ENCODE results near the gene MRPS7.

Gene MRPS7

GRCh38 chr17:75313941-75314551 lies 52.4 kb downstream of the MRPS7 start:
- DNase-seq (ENCODE audit: low spot score): no peak

DNA sequence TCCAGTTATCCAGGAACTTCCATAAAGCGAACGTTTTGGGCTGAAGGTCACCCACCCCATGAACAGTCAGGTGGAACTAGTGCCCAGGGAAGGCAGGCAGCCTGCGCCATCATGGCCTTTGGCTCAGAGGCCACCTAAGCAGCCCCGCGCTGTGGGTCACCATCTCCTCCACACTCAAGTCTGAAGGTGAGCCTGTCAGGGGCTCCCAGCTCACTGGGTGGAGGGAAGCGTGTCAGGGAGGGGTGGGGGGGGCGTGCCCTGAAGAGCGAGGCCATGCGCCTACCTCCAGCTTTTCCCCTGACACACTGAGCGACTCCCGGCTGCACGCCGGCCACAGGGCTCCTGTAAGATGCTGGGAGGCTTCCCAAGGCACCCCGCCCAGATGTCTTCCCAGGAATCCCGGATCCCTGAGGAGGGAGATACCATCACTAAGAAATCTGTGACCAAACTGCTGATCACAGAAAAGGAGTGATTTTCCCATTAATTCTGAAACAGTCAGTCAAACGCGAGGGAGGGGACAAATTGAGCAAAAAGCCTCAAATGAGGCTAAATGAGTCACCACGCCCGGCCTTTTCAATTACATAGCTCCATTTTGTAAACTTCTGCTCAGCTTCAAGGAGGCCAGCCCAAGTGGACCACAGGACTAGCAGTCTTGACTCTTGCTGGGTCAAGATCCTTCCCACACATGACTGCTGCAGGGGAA lies 54.0 kb downstream of the MRPS7 start:
- no peak for DNase-seq (ENCODE audit: low spot score)

Data from D341Med (cell line).